IMR-90 (cell line): Measurements from ENCODE around the gene AJM1.
"Not testable (repeated sequence)": the region's sequence is repeated elsewhere in the genome, so short reads cannot be mapped to it uniquely, and the experiment has no call there.

Experiments used
- CEBPB ChIP-seq: IDR thresholded peaks from 2 replicates; pipeline ENCODE4 v1.6.1; 2012; ENCODE audit warnings: low read depth, low read length, improper control_type of control experiment
- CTCF ChIP-seq: conservative IDR thresholded peaks from 2 replicates; pipeline ENCODE4 v1.5.1; 2012; ENCODE audit warnings: mild to moderate bottlenecking, low read depth, low read length, improper control_type of control experiment
- ELK1 ChIP-seq: fragments of 150-350 bp; IDR thresholded peaks from 2 replicates; pipeline ENCODE4 v1.6.1; 2016; ENCODE audit warnings: low read depth, mild to moderate bottlenecking, low read length, moderate library complexity, borderline replicate concordance
- MAZ ChIP-seq: IDR thresholded peaks from 2 replicates; pipeline ENCODE4 v1.6.1; 2012; ENCODE audit warnings: low read depth, mild to moderate bottlenecking, low read length, improper control_type of control experiment, moderate library complexity, borderline replicate concordance
- POLR2A ChIP-seq: IDR thresholded peaks from 2 replicates; pipeline ENCODE4 v1.6.1; 2012; ENCODE audit warnings: mild to moderate bottlenecking, low read depth, low read length
- RAD21 ChIP-seq: IDR thresholded peaks from 2 replicates; pipeline ENCODE4 v1.6.1; 2012; ENCODE audit warnings: low read length, improper control_type of control experiment
- RCOR1 ChIP-seq: IDR thresholded peaks from 2 replicates; pipeline ENCODE4 v1.6.1; 2012; ENCODE audit warnings: mild to moderate bottlenecking, low read length, improper control_type of control experiment; ENCODE audit not compliant: insufficient replicate concordance
- USF2 ChIP-seq: fragments of 150-350 bp; IDR thresholded peaks from 2 replicates; pipeline ENCODE4 v1.6.1; 2017; ENCODE audit warnings: mild to moderate bottlenecking, antibody characterized with exemption, low read length, low read depth

- TF ChIP-seq RAD21, CEBPB, RCOR1, CTCF, POLR2A, USF2, ELK1, MAZ: not testable (repeated sequence)
Observed at GRCh38 chr9:136841646-136842379, 465 bp upstream of the AJM1 start.
